Activated naive CD4-positive, alpha-beta T cell (primary cell): ENCODE data around the gene BRD2.

ENCODE experiments used
- DNase-seq, 4 experiments: peaks; one replicate each; lab custom pipeline; 2025; lab: John Stamatoyannopoulos, UW

Gene BRD2

GRCh38 chr6:33029328-33030184 lies 61.2 kb downstream of the BRD2 start:
- no peak for DNase-seq

GRCh38 chr6:33030245-33030644 lies 61.9 kb downstream of the BRD2 start:
- DNase-seq: no peak
